HCT116 (cell line): ENCODE measurements around the gene PLA2G4B. TPM values are rescaled to one million over a fixed set of nuclear protein-coding genes. Genes with fewer than 3 reads are reported as not detected.

ENCODE experiments used
- ATAC-seq: fragments of 200-7000 bp; cut with Tn5 transposase; 2 replicates; pipeline ENCODE4 v1.9.1; 2020; ENCODE audit warnings: mild to moderate bottlenecking, moderate library complexity
- BruUV-seq: library from RNA; stranded (reverse); fragments of 400-500 nt; replicated peaks from 2 replicates; lab custom pipeline; 2021; lab: Mats Ljungman, UMichigan
- CTCF ChIA-PET: fragments of 300-600 bp; sonication (Branson Sonifier 250); formaldehyde crosslinking; loops from one replicate; lab custom pipeline; 2021; ENCODE audit warnings: antibody characterized with exemption; lab: Charles Lee
- POLR2A ChIA-PET: fragments of 300-600, 350-600 bp; sonication (Branson Sonifier 250); formaldehyde crosslinking; loops from one replicate; lab custom pipeline; 2021; ENCODE audit warnings: antibody characterized with exemption; lab: Charles Lee
- RAD21 ChIA-PET, 2 experiments: fragments of 300-600 bp; sonication (Branson Sonifier 250); formaldehyde crosslinking; loops; one replicate each; lab custom pipeline; 2023; ENCODE audit warnings: low total read pairs in 2 of 2; ENCODE audit not compliant: uncharacterized antibody in 2 of 2, unreplicated experiment in 2 of 2, low non-redundant PET in 1 of 2; lab: Charles Lee
- DNase-seq: peaks from one replicate; pipeline ENCODE4 v3.0.0-alpha.2; 2010; ENCODE audit warnings: low read depth, low spot score
- H2AFZ ChIP-seq: fragments of 200-600 bp; shearing (Covaris generic), sonication (generic); 2 replicates; pipeline ENCODE4 v1.6.1; 2017; ENCODE audit warnings: low read depth, mixed run types, mixed read lengths, antibody characterized with exemption, low read length; ENCODE audit not compliant: poor library complexity, severe bottlenecking
- H3K27ac ChIP-seq: 2 replicates; pipeline ENCODE4 v1.5.1; 2012; ENCODE audit warnings: low read depth, low read length
- H3K27me3 ChIP-seq: fragments of 200-600 bp; sonication (generic); 2 replicates; pipeline ENCODE4 v1.6.1; 2016; ENCODE audit warnings: mixed run types, low read length, mixed read lengths; ENCODE audit not compliant: insufficient read depth
- H3K36me3 ChIP-seq, 2 experiments: fragments of 200-500 bp in 1 of 2; fragments of 200-600 bp in 1 of 2; sonication (Bioruptor generic) in 1 of 2; sonication (generic) in 1 of 2; 2 replicates each; pipeline versions ENCODE4 v1.5.1 to v1.6.1; 2014 to 2016; ENCODE audit warnings: low read length in 2 of 2, inconsistent platforms in 1 of 2, mixed read lengths in 1 of 2, mixed run types in 1 of 2; ENCODE audit not compliant: insufficient read depth in 2 of 2, control insufficient read depth in 1 of 2
- H3K4me1 ChIP-seq, 2 experiments: fragments of 200-600 bp in 1 of 2; sonication (generic) in 1 of 2; 2 replicates each; pipeline versions ENCODE4 v1.5.1 to v1.6.1; 2012 to 2017; ENCODE audit warnings: low read length in 2 of 2, inconsistent platforms in 1 of 2, mild to moderate bottlenecking in 1 of 2, mixed read lengths in 1 of 2, mixed run types in 1 of 2, moderate library complexity in 1 of 2; ENCODE audit not compliant: insufficient read depth in 2 of 2, control insufficient read depth in 1 of 2
- H3K4me2 ChIP-seq: fragments of 200-600 bp; sonication (generic); 2 replicates; pipeline ENCODE4 v1.6.1; 2017; ENCODE audit warnings: mixed run types, low read length, mixed read lengths
- H3K4me3 ChIP-seq, 2 experiments: fragments of 200-600 bp in 1 of 2; sonication (generic) in 1 of 2; replicated peaks in 1 of 2; 2 replicates each; pipeline ENCODE4 v1.5.1; 2011 to 2016; ENCODE audit warnings: low read length in 2 of 2, control low read depth in 1 of 2, low read depth in 1 of 2, mild to moderate bottlenecking in 1 of 2, mixed read lengths in 1 of 2, mixed run types in 1 of 2
- H3K79me2 ChIP-seq: fragments of 200-600 bp; sonication (generic); 2 replicates; pipeline ENCODE4 v1.6.1; 2017; ENCODE audit warnings: mild to moderate bottlenecking, mixed run types, low read length, moderate library complexity, mixed read lengths; ENCODE audit not compliant: insufficient read depth
- H3K9ac ChIP-seq: fragments of 200-600 bp; sonication (generic); 2 replicates; pipeline ENCODE4 v1.6.1; 2016; ENCODE audit warnings: low read length, mixed read lengths
- H3K9me2 ChIP-seq: fragments of 200-600 bp; sonication (generic), shearing (Covaris generic); 2 replicates; pipeline ENCODE4 v1.6.1; 2017; ENCODE audit warnings: mixed run types, mild to moderate bottlenecking, moderate library complexity; ENCODE audit not compliant: insufficient read depth
- H3K9me3 ChIP-seq, 2 experiments: fragments of 200-500 bp in 1 of 2; fragments of 200-600 bp in 1 of 2; sonication (Bioruptor generic) in 1 of 2; sonication (generic) in 1 of 2; 2 replicates each; pipeline ENCODE4 v1.6.1; 2014 to 2017; ENCODE audit warnings: low read length in 2 of 2, mixed read lengths in 2 of 2, inconsistent platforms in 1 of 2, low read depth in 1 of 2, mild to moderate bottlenecking in 1 of 2, mixed run types in 1 of 2, moderate library complexity in 1 of 2; ENCODE audit not compliant: control insufficient read depth in 1 of 2, insufficient read depth in 1 of 2
- H4K20me1 ChIP-seq: fragments of 200-600 bp; sonication (generic), shearing (Covaris generic); 2 replicates; pipeline ENCODE4 v1.6.1; 2017; ENCODE audit warnings: mixed run types, mild to moderate bottlenecking, moderate library complexity; ENCODE audit not compliant: insufficient read depth
- CBX3 ChIP-seq: IDR thresholded peaks from 2 replicates; pipeline ENCODE4 v1.6.1; 2012; ENCODE audit warnings: low read depth
- CEBPB ChIP-seq: IDR thresholded peaks from 2 replicates; pipeline ENCODE4 v1.6.1; 2012; ENCODE audit warnings: low read depth
- CTCF ChIP-seq, 3 experiments: fragments of 200-600 bp in 1 of 3; sonication (generic) in 1 of 3; IDR thresholded peaks in 2 of 3; conservative IDR thresholded peaks in 1 of 3; 2 replicates each; pipeline ENCODE4 v1.5.1; 2012 to 2017; ENCODE audit warnings: low read depth in 2 of 3, low read length in 2 of 3, antibody characterized with exemption in 1 of 3, borderline replicate concordance in 1 of 3, control low read depth in 1 of 3, mild to moderate bottlenecking in 1 of 3, mixed read lengths in 1 of 3, mixed run types in 1 of 3, moderate library complexity in 1 of 3; ENCODE audit not compliant: insufficient read depth in 1 of 3
- EZH2phosphoT487 ChIP-seq: fragments of 200-600 bp; IDR thresholded peaks from 2 replicates; pipeline ENCODE4 v1.6.1; 2018; ENCODE audit warnings: antibody characterized with exemption, borderline replicate concordance
- ZBTB33 ChIP-seq: IDR thresholded peaks from 2 replicates; pipeline ENCODE4 v1.6.1; 2011; ENCODE audit warnings: mild to moderate bottlenecking, low read length, moderate library complexity; ENCODE audit not compliant: insufficient replicate concordance; ENCODE audit errors: extremely low read depth
- ZFX ChIP-seq: fragments of 450-650 bp; IDR thresholded peaks from 2 replicates; pipeline ENCODE4 v1.6.1; 2017
- intact Hi-C: fragments of 100-400 bp; cut with micrococcal nuclease; formaldehyde crosslinking; loops from 2 replicates; pipeline ENCODE4 v1.10.0; 2022
- total RNA-seq: library from RNA; stranded (reverse); gene quantifications from one replicate; pipeline ENCODE4 v1.2.1, GENCODE V29; 2021; ENCODE audit not compliant: unreplicated experiment

Gene PLA2G4B
- total RNA-seq, 1 experiment from 2014 or later = 4.7 TPM

GRCh38 chr15:41810651-41811431, 27.8 kb upstream of the PLA2G4B start:
- no peak for TF ChIP-seq CBX3
- no peak for TF ChIP-seq ZBTB33
- TF ChIP-seq CTCF (IDR thresholded peaks at IDR 0.05 in 2 of 3, conservative IDR thresholded peaks at IDR 0.05 in 1 of 3; ENCODE audit: borderline replicate concordance in 1 of 3, insufficient read depth in 1 of 3, low read depth in 2 of 3, low read length in 2 of 3) = no peak
- TF ChIP-seq EZH2phosphoT487 = no peak
- TF ChIP-seq CEBPB = no peak
- TF ChIP-seq ZFX = no peak
- Histone ChIP-seq H3K9ac (no peak overlapping the region), H3K4me3 (no peak overlapping the region), H3K4me2 (no peak overlapping the region), H3K27ac (no peak overlapping the region), H3K4me1 (peaks cover 12 to 20% of the 10 kb centered on the region in 2 experiments; a peak in 3 of 4 replicates), H3K9me3 (no peaks in the 10 kb centered on the region), H3K36me3 (peaks cover 0 to 6% of the 10 kb centered on the region in 2 experiments; a peak in 1 of 4 replicates), H3K9me2 (no peaks in the 10 kb centered on the region), H3K79me2 (no peaks in the 10 kb centered on the region), H2AFZ (no peak overlapping the region), H3K27me3 (no peaks in the 10 kb centered on the region), H4K20me1 (no peaks in the 10 kb centered on the region)
- no peak for DNase-seq
- intact Hi-C loops = loop anchor here (1.0 to 2.0 kb wide), 6 partner anchors 39 to 346 kb away; no protein-coding TSS in a partner anchor
- CTCF ChIA-PET = interaction anchor here (0.7 to 5.7 kb wide), 9 partner anchors 22 to 433 kb away, joined by 3 to 125 read pairs (median 4); partner anchors contain the start of gene MAPKBP1
- POLR2A ChIA-PET = interaction anchor here (1.1 to 2.5 kb wide), 3 partner anchors 37 to 253 kb away, joined by 3 to 12 read pairs (median 5); partner anchors contain the start of gene MAPKBP1
- peak; percentile 20 for ATAC-seq
- BruUV-seq = no TSS peak
- RAD21 ChIA-PET = interaction anchor here (0.7 to 2.5 kb wide), 5 partner anchors 34 to 345 kb away, joined by 3 to 15 read pairs (median 5); partner anchors contain the start of gene MAPKBP1 (in 2 of the 2)
